HG02885 (cell line): Measurements from ENCODE around the gene CCDC150.
A peak's percentile ranks its signal among the peaks of the same experiment; 100 is the strongest.
"Not testable (repeated sequence)": the region's sequence is repeated elsewhere in the genome, so short reads cannot be mapped to it uniquely, and the experiment has no call there.

Source experiments
- ATAC-seq: cut with Tn5 transposase; IDR thresholded peaks from one replicate; pipeline ENCODE4 v1.9.1; 2021; ENCODE audit warnings: mild to moderate bottlenecking; ENCODE audit not compliant: unreplicated experiment, poor library complexity

The CCDC150 gene

DNA sequence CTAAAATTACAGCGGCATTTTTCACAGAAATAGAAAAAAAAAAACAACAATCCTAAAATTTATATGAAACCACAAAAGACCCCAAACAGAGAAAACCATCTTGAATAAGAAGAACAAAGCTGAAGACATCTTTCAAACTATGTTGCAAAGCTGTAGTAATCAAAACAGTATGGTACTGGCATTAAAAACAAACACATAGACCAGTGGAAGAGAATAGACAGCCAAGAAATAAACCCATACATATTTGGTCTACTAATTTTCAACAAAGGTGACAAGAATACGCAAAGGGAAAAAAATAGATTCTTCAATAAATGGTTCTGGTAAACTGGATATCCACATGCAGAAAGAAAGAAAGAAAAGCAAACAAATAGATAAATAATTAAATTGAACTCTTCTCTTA, 9.0 kb upstream of the CCDC150 start:
- no peak for ATAC-seq

DNA sequence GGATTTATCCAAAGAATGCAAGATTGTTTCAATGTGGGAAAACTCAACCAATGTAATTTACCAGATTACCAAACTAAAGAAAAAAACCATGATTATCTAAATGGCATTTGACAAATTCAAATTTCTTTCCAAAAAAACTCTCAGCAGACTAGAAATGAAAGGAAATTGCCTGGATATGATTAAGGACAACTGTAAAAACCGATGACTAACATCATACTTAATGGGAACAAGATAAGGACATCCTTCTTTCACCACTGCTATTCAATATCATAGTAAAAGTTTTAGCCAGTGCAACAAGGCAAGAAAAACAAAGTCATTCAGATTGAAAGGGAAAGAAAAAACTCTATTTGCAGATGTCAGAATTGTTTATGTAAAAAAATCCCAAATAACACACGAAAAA, 4.4 kb upstream of the CCDC150 start:
- ATAC-seq: no peak

DNA sequence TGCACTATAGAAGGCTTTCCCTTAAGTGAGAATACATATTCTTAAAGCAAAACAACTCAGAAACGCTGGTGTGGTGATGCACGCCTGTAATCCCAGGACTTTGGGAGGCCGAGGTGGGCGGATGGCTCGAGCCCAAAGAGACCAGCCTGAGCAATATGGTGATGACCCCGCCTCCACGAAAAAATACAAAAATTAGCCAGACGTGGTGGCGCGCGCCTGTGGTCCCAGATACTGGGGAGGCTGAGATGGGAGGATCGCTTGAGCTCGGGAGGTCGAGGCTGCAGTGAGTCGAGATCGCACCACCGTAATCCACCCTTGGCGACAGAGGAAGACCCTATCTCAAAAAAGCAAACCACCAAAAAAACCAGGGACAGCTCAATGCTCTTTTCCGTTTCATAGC, 750 bp upstream of the CCDC150 start:
- no peak for ATAC-seq

DNA sequence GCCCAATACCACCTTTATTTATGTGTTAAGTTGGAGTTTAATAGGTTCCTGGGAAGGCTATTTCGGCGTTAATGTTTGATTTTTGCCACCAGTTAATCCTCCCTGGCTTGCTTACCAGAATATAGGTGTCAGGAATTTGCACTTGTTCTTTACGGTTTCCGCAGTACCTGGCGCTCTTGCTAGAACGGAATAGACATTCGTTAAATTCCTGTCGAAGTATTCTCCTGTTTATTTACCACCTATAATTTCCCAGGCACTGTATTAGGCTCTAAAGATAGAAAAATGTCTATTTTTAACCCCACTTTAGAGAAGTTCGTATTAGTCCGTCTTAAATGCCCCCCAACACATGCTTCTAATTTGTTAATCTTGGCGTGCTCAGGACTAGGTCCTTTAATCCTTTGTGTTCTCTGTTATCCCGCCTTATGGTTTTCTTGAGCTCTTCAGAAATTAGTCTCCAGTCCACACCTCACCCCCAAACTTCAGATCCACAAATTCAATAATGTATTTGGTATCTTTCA, 575 bp downstream of the CCDC150 start:
- ATAC-seq: no peak

DNA sequence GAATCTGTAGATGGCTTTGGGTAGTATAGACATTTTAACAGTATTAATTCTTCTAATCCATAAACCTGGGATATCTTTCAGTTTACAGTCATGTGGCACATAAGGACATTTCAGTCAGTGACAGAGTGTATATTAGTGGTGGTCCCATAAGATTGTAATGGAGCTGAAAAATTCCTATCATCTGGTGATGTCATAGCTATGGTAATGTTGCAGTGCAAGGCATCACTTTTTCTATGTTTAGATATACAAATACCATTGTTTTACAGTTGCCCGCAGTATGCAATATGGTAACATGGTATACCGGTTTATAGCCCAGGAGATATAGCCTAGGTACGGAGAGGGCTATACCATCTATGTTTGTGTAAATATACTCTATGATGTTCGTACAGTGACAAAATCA, 9.7 kb downstream of the CCDC150 start:
- ATAC-seq: no peak

DNA sequence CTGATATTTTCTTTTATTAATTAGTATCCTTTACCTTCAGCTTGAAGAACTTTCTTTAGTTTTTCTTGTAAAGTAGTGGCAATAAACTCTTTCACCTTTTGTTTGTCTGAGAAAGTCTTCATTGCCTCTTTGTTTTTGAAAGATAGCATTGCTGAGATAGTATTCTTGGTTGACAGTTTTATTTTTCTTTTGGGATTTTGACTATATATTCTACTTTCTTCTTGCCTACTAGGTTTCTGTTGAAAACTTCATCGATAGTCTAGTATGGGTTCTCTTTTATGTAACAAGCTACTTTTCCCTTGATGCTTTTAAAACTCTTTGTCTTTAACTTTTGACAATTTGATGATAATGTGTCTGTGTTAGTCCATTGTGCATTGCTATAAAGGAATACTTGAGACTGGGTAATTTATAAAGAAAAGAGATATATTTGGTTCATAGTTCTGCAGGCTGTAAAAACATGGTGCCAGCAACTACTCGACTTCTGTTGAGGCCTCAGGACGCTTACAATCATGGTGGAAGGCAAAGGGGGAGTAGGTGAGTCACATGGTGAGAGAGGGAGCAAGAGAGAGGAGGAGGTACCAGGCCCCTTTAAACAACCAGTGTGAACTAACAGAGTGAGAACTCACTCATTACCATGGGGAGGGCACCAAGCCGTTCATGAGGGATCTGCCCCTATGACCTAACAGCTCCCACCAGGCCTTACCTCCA, 12.0 kb downstream of the CCDC150 start:
- ATAC-seq: no peak

DNA sequence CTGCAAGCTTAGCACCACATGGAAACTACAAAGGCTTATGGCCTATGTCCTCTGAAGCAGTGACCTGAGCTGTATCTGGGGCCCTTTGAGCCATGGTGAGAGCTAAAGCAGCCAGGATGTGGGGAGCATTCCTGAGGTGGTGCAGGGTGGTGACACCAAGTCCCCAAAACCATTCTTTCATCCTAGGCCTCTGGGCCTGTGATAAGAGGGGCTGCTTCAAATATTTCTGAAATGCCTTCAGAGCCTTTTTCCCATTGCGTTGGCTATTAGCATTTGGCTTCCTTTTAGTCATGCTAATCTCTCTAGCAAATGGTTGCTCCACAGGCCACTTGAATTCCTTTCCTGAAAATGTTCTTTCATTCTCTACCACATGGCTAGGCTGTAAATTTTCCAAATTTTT, 13.4 kb downstream of the CCDC150 start:
- no peak for ATAC-seq

DNA sequence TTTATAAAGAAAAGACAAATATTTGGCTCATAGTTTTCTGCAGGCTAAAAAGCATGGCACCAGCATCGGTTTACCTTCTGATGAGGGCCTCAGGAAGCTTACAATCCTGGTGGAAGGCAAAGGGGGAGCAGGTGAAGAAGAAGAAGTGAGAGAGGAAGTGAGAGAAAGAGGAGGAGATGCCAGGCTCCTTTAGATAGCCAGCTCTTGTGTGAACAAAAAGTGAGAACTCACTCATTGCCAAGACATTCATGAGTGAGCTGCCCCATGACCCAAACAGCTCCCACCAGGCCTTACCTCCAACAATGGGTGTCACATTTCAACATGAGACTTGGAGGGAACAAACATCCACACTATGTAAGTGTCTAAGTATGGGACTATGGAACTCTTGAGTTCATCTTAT, 14.3 kb downstream of the CCDC150 start:
- no peak for ATAC-seq

DNA sequence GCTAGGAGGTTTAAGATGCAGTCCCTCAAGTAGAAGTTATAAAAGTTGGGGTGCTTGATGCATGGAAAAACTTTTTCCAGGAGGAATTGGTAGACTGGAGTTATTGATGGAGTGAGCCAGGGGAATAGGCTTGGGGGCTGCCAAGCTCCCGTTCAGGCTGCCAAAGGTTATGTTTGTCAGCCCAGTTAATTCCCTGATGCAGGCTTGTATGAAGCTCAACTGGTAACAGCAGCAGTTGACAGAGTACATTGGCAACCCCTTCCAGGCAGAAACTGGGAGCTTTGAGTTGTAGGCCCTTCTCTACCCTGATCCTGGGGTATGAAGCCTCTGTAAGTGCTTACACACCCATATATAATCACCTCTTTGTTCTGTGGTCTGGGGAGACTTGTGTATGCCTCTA, 16.2 kb downstream of the CCDC150 start:
- no peak for ATAC-seq

DNA sequence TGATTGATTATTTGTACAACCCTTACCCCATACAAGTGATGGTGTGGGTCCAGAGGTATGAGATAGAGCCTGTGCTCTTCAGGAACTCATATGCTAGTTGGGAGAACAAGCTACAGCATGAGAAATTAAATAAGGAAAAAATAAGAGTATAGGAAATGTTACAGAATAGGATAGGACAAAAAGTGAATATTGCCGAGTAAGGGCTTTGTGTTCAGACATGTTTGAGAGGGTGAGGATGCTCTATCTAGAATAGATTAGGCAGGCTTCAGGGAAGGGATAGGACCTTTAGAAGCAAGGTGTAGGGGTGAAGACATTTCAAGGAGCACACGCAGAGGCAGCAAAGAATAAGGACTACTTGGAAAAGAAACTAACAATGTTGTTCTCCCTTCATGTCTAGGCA, 17.8 kb downstream of the CCDC150 start:
- no peak for ATAC-seq

DNA sequence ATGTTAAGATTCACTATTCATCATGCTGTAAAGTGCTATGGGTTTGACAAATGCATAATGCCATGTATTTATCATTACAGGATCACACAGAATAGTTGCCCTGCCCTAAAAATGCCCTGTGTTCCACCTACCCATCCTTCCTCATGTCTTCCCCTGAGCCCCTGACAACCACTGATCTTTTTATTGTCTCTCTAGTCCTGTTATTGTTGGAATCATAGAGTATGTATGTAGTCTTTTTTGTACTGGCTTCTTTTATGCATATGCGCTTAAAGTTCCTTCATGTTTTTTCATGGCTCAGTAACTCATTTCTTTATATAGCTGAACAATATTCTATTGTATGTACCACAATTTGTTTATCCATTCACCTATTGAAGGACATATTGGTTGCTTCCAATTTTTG, 20.3 kb downstream of the CCDC150 start:
- no peak for ATAC-seq

DNA sequence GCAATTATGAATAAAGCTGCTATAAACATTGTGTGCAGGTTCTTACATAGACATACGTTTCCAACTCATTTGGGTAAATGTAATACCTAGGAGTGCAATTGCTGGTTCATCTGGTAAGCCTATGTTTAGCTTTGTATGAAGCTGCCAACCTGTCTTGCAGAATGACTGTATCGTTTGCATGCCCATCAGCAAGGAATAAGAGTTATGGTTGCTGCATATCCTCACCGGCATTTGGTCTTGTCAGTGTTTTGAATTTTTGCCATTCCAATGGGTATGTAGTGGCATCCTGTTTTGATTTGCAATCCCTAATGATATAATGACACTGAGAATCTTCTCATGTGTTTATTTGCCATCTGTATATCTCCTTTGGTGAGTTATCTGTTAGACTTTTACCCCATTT, 20.7 kb downstream of the CCDC150 start:
- ATAC-seq: no peak

DNA sequence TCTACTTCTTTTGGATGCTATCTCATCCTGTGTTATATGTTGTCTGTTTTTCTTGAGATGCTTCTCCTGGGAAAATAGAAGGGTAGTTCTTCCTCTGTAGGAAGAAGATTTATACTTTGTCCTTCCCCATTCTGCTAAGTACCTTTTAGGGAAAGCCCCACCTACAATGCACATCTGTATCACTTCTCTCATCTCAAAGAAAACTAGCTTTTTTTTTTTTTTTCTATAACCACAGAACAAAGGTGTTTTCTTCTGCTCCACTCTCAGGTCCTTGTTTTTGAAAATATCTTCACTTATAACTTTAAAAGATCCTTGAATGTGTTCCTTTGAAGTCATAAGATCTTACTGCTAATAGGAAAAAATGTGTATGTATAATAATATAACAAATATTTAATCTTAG, 30.8 kb downstream of the CCDC150 start:
- no peak for ATAC-seq

DNA sequence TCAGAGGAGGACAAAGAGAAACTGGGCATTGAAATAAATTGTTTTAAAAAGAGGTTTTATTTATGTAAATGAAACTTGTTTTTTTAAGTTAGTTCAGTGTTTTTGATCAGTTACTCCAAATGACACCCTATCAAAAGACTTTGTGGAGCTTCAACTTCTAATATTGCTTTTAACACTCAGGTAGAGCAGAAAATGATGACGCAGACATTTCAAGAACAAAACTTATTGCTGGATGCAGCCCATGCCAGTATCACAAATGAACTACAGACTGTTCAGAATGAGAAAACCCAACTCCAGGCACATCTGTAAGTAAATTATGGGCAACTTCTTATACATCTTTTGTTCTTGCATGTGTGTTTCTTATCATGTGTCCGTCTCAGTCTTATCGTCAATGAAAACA, 36.4 kb downstream of the CCDC150 start:
- no peak for ATAC-seq

DNA sequence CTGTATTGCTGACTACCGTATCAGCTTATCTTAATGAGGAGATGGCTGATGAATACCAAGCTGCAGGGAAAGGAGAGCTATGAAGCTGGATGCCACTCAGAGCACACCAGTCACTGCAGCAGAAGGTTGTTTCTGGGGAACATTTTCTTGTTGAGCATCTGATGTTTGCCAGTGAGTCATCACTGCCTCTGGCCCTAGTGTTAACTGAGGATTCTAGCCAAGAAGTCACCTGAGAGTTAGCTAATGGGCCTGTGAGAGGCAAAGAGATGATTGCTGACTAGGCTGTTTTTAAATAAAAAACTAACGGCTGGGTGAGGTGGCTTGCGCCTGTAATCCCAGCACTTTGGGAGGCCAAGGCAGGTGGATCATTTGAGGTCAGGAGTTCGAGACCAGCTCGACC, 37.9 kb downstream of the CCDC150 start:
- ATAC-seq: no peak

DNA sequence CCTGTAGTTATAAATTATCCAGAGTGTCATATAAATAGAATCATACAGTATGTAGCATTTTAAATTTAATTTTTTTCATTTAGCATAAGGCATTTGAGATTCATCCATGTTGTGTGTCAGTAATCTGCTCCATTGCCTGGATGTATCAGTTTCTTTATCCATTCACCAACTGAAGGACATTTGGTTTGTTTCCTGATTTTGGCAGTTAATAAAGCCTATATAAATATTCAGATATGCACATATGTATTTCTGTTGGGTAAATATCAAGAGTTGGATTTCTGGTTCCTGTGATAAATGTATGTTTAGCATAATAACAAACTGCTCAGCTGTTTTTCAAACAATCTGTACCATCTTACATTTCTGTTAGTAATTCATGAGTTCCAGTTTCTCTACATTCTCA, 39.9 kb downstream of the CCDC150 start:
- no peak for ATAC-seq

DNA sequence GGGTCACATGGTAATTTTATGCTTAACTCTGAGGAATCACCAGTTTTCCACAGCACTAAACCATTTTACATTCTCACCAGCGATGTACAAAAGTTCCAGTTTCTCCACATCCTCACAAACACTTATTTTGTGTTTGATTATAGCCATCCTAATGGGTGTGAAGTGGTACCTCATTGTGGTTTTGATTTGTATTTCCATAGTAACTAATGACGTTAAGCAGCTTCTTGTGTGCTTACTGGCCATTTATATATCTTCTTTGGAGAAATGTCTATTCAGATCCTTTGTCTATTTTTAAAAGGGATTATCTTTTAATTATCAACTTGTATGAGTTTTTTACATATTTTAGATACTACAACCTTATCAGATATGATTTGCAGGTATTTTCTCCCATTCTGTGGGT, 42.0 kb downstream of the CCDC150 start:
- ATAC-seq: no peak

DNA sequence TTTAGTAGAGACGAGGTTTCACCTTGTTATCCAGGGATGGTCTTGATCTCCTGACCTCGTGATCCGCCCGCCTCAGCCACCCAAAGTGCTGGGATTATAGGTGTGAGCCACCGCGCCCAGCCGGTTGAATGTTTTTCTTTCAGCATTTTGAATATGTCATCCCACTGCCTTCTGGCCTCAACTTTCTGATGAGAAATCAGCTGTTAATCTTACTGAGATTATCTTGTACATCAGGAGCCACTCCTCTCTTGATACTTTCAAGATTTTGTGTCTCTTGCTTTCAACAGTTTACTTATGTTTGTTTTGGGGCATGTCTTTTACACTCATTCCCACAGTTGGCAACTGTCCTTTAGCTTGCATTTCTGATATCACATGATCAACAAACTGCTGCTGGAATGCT, 46.3 kb downstream of the CCDC150 start:
- ATAC-seq: no peak

DNA sequence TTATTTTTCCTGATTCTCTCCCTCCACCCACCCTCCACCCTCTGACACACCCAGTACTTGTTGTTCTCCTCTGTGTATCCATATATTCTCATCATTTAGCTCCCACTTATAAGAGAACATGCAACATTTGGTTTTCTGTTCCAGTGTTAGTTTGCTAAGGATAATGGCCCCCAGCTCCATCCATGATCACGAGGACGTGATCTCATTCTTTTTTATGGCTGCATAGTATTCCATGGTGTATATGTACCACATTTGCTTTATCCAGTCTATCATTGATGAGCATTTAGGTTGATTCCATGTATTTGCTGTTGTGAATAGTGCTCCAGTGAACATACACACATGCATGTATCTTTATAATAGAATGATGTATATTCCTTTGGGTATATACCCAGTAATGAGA, 47.2 kb downstream of the CCDC150 start:
- not testable (repeated sequence) for ATAC-seq

DNA sequence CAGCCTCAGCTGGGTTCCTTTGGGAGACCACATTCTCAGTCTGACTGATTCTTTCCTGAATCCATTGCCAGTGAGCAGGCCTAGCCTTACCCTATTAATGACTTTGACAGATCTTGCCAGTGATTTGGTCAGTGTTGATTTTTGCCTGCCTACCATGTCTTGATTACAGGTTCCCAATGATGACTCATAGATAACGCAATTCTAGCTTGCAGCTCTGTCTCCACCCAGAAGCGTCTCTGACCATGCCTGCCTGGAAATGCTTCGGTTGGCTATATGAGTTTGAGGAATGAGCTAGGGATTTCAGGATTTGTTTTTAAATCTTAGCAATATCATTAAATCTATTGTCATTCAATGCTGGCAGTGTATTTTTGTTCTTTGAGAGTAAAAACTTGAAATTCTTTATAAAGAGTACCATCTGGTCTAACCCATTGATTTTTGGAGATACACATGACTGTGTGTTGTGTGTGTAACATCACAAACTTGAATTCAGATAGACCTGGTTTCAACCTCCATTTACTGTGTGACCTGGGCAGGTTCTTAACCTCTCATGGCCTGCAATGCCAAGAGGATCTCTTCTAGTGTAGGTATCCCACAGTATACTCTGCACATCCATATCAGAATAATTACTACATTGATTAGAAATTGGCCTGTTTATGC, 57.0 kb downstream of the CCDC150 start:
- ATAC-seq: no peak

DNA sequence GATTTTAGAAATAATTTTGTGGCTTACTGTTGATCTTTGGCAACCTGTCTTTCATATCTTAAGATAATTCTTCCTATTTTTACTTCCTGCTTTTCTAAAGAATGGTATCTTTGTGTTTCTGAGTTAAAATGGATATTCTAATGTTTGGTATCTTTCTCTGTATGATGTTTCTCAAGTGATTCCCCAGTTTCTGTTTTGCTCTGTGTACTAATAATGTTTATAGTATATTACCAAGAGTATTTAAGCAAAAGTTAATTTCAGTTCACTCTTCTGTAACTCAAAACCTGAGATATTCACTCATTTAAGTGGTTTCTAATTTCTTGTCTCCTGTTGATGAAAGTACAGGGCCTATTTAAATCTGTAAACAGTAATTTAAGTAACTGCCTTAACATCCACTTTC, 58.3 kb downstream of the CCDC150 start:
- peak; percentile 36 for ATAC-seq

DNA sequence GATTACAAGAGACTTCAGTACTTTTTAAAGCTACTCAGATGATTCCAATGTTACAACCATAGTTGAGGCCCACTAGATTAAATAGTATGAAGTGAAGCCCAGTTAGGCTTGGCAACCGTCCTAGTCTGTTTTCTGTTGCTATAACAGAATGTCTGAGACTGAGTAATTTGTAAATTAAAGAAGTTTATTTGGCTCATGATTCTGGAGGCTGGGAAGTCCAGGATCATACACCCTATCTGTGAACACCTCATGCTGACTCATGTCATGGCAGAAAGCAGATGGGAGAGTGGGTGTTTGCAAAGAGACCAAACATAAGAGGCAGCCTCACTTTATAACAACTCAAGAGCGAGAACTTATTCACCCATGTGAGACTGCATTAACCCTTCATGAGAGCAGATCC, 63.1 kb downstream of the CCDC150 start:
- ATAC-seq: no peak
